Measurements from ENCODE around the gene RPL23. TPM values are rescaled to one million over a fixed set of nuclear protein-coding genes. Genes with fewer than 3 reads are reported as not detected.

The RPL23 gene
- 701 and 1,439 TPM in 2 replicates for total RNA-seq

GRCh38 chr17:38853292-38854219, at the start of gene RPL23:
RPL23 (minus strand) TSS chr17:38853721; CDS start chr17:38853710, 11 bp downstream.

DNA sequence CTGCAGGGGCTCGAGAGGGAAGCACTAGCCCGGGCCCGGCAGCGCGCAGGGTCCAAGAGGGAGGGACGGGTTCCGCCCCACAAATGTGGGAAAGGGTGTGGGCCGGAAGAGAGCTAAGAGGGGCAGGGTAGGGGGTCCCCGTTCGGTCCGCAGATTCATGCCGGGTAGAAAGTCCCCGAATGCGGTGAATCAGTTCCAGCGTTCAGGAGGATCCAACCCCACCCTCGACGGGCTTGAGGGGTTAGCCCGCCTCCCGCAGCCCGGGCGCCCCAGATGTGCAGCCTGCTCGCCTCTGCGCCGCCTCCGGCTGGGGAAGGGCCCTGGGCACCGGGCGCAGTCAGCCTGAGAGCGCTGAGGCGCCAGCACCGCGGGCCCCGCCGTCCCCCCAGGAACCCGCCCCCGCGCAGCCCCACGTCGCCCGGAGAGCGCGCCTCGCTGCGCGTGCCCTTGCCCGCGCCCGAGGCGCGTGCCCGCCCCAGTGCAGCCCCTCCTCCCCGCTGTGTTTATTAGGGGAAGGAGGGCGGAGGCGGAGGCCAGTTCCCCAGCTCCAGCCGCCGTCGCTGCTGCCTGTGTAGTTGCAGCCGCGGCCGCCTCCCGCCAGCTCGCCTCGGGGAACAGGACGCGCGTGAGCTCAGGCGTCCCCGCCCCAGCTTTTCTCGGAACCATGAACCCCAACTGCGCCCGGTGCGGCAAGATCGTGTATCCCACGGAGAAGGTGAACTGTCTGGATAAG, 16.2 kb upstream of the RPL23 start, which contains the start of gene LASP1:
LASP1 (plus strand) TSS at position 533 of the 733 bp plus-strand sequence; CDS start at position 665, 132 bp downstream.

DNA sequence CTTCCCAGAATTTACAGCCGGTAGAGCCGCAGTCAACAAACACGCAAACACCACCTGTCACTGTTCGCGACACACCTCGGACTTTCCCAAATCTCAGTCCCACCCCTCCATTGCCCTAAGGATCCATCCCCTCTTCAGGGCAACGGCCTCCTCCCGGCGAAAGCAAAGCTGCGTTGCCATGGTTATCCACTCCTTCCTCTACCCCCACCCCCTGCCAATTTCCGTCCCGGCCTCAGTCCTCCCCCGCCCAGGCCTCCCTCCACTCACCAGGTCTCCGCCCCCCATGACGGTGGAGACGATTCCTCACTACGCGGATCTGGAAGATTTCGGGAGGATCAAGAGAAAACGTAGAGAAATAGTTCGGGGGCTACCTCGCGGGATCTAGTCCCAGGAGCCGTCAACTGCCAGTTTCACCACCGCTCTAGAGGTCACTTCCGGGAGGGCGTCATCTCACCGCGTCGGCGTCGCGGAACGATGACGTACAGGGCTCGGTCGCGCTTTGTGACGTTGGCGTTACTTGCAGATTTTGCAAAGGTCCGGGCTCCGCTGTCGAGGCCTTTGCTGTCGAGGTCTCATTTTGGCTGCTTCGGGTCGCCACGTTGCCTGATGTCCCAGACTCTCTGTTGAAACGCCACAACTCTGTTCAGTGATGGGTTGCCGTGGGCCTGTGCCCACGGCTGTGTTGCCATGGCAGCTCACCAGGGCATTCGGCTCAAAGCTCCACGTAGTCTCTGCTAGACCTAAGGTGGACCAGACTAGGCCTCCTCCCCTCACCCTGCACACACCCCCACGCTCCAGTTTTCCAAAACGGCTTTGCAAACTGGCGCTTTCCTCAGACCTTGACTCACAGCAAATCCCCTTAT, 28.4 kb downstream of the RPL23 start, which contains the start of gene CWC25:
CWC25 (minus strand) TSS at position 423 of the 863 bp plus-strand sequence; CDS start at position 285, 138 bp downstream.

DNA sequence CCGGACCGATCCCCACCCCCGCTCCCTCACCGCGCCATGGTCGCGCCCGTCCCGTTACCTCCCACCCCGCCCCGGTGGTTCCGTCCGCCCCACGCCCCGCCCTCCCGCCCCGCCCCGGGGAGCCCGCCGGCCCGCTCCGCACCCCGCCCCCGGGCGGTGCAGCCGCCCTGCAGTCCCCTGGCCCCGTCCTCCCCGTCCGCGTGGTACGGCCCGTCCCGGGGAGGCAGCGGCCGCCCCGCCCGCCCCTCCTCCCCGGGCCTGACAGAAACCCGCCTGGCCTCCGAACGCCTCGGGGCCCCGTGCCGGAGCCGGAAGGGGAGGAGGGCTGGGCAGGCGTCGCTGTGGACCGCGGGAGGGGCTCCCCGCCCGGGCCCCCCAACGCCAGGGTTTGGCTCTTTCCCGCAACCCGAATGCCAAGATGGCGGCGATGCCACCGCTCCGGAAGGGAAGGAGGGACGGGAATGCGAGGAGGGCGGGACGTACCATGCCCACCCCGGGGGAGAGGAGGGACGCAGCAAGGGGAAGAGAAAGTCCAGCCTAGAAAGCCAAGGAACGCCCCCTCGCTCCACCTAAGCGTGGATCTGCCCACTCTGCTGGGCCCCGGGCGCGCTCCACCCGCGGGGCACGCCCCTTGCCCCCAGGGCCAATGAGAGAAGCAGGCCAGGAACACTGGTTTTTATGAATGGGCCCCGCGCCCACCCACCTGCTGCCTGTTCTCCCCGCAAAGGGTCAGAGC, 53.9 kb downstream of the RPL23 start, which contains the start of gene PIP4K2B:
PIP4K2B (minus strand) TSS at position 56 of the 736 bp plus-strand sequence. CDS start 132 bp downstream, outside the sequence.

Other genes with a start within 250 kb of the RPL23 start
- gene SRCIN1, start 247.8 kb downstream of the RPL23 start, total RNA-seq, result 0.05 TPM in 1 of 2 replicates, not detected in the other
- 0.89 and 1.3 TPM in 2 replicates for gene EPOP, start 178.8 kb downstream of the RPL23 start, total RNA-seq
- 20.2 and 32.9 TPM in 2 replicates for gene MLLT6, start 148.4 kb downstream of the RPL23 start, total RNA-seq
- gene CISD3, start 123.4 kb downstream of the RPL23 start, total RNA-seq, result 2.1 and 2.9 TPM in 2 replicates
- gene PCGF2, start 105.4 kb downstream of the RPL23 start, total RNA-seq, result 3.9 and 6.9 TPM in 2 replicates
- gene PSMB3, start 101.0 kb downstream of the RPL23 start, total RNA-seq, result 101 and 237 TPM in 2 replicates
- gene PIP4K2B, start 54.2 kb downstream of the RPL23 start, total RNA-seq, result 59.4 and 87.8 TPM in 2 replicates
- gene CWC25, start 28.4 kb downstream of the RPL23 start, total RNA-seq, result 7.4 and 7.9 TPM in 2 replicates
- gene LASP1, start 16.3 kb upstream of the RPL23 start, total RNA-seq, result 115 and 231 TPM in 2 replicates
- gene FBXO47, start 113.7 kb upstream of the RPL23 start, total RNA-seq, result not detected in 2 replicates

Data from smooth muscle cell of the umbilical artery (primary cell).